Measurements from ENCODE around the gene PLPPR1.

PLPPR1 gene

GRCh38 chr9:101047848-101048397, 19.4 kb downstream of the PLPPR1 start:
- no peak for DNase-seq (ENCODE audit: low read depth in 2 of 2)

- no peak for DNase-seq (ENCODE audit: low read depth in 2 of 2)
Measured at GRCh38 chr9:101050650-101051049, 22.1 kb downstream of the PLPPR1 start.

GRCh38 chr9:101054657-101055056, 26.1 kb downstream of the PLPPR1 start:
- DNase-seq (ENCODE audit: low read depth in 2 of 2): no peak

DNA sequence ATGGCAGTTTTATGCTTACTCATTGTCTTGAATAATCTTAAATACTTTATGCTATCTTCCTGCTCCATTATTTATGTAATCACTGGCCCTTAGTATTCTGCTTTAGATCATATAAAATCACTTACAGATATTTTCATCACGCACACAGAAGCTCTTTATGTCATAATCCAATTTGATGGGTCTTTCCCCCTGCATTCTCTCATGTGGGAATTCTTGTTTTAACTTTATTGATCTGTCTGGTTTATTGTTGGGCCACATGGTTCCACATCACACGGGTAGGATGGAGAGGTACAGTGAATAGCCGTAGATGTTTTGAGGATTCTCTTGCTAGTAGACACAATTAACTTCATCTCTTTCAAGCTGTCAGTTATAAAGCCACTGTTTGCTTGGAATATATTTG, 27.0 kb downstream of the PLPPR1 start:
- DNase-seq (ENCODE audit: low read depth in 2 of 2): no peak

GRCh38 chr9:101062686-101063085, 34.2 kb downstream of the PLPPR1 start:
- DNase-seq (ENCODE audit: low read depth in 2 of 2): no peak

DNA sequence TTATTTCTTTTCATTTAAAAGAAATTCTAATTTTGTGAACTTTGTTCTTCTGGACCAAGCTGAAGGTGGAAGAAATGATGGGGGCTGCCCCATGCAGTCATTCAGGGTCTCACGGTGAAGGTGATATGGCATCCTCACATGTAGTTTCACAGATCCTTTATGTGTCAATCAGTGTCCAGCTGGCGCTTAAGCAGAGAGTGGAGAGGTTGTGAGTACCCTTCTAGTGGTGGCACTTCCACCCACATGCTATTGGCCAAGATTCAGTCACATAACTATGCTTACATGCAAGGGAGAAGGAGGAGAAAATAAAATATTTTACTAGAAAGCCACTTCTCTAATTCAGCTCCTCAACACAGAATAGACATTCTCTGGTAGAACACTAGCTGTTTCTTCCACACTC, 34.7 kb downstream of the PLPPR1 start:
- DNase-seq (ENCODE audit: low read depth in 2 of 2): no peak

GRCh38 chr9:101064206-101064605, 35.7 kb downstream of the PLPPR1 start:
- no peak for DNase-seq (ENCODE audit: low read depth in 2 of 2)

GRCh38 chr9:101065930-101066329, 37.4 kb downstream of the PLPPR1 start:
- no peak for DNase-seq (ENCODE audit: low read depth in 2 of 2)

DNA sequence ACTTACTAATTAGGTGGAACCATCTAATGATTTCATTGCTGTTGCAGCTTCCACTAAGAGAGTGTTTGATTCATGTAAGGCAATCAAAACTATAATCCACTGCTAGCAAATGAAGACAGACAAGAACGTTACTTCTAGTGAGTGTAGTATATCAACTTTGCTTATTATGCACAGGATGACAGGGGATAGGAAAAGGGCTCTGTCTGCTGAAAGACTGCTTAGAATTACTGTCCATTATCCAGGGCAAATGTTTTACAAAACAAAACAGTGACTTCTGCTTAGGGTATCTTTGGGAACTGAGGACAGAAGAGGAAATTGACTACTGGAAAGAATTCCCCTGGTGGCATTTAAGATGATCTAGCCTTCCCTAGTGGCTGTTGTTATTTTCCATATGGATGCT, 40.2 kb downstream of the PLPPR1 start:
- DNase-seq (ENCODE audit: low read depth in 2 of 2): no peak

DNA sequence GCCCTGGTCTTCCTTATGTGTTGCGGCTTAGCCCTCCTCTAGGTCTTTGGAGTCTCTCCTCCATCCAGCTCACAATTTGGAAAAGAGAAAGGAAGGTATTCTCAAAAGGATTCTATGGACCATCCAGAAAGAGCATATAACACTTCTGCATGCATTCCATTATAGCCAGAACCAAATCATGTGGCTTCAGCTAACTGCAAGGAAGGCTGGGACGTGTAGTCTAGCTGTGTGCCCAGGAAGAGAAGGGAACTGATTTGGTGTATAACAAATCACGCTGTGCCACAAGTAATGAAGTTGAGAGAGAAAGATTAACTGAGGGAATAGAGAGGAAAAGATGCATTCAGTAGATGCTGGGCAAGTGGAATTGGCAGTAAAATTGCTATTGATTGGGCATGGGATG, 43.7 kb downstream of the PLPPR1 start:
- no peak for DNase-seq (ENCODE audit: low read depth in 2 of 2)

DNA sequence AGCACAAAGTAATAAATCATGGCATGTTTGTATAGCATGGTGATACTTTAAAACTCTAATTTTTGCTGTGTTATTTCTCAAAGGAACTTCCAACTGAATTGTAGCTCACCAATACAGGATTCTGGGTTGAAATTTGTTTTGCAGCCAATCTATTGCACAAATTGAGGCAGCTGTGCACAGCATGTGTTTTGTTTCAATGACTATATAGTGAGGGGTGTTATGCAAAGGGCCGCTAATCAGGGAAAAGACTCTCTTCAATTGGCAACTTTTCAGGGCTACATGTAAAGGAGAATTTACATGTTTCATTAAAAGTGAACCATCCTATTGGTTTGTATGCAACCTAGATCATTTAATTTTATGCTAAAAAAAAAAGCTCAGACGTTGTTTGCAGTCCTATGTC, 44.6 kb downstream of the PLPPR1 start:
- no peak for DNase-seq (ENCODE audit: low read depth in 2 of 2)

- no peak for DNase-seq (ENCODE audit: low read depth in 2 of 2)
Measured at GRCh38 chr9:101081641-101082040, 53.1 kb downstream of the PLPPR1 start.

DNA sequence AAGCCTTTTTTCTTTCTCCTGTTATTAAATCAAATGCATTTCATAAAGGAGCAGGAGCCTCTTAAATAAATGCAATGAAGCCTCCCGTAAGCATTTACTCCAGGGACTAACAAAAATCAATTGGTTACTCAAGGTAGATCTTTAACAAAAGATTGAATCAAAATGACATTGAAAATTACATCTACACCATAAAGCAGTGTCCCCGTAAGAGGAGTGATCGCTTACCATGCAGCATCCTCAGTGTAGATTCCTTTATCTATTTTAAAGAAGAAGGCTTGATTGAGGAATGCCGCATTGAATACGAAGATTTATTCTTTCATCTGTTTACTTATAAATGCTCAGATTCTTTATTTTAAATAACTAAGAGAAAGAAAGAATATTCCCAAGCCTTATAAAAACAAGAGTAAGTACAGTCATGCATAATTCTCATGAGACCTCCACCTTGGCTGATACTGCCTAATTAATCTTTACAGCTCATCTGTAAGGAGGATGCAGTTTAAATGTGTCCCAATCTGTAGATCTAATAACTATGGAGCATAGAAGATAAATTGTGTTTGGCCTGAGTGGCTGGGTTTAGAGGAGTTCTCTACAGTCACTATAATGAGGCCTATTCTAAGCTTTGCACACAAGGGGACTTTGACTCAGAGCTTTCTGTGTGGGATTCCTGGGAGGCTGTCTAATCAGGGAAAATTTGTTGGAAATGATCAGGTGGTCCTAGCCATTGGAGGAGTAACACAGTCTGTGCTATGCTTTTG, 55.1 kb downstream of the PLPPR1 start:
- DNase-seq (ENCODE audit: low read depth in 2 of 2): no peak

- no peak for DNase-seq (ENCODE audit: low read depth in 2 of 2)
Measured at GRCh38 chr9:101087426-101087825, 58.9 kb downstream of the PLPPR1 start.

GRCh38 chr9:101092922-101093321, 64.4 kb downstream of the PLPPR1 start:
- DNase-seq (ENCODE audit: low read depth in 2 of 2): no peak

DNA sequence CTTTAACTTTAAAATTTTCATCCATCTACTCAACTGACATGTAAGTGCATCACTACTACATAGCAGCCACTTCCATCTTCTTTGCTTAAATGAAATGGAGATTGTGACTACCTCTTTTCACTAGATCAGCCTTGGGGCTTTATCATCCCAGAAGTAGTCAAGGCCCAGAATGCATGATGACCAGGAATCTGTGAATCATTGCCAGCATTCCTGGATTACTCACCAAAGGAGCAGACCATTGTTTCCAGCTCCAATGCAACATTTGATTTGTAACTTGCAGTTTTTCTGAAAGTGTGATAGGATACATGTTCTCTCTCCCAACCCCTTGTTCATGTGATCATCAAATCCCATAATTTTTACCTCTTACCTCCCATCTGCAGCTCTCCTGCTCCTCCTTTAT, 65.1 kb downstream of the PLPPR1 start:
- no peak for DNase-seq (ENCODE audit: low read depth in 2 of 2)

- no peak for DNase-seq (ENCODE audit: low read depth in 2 of 2)
Measured at GRCh38 chr9:101094686-101095085, 66.2 kb downstream of the PLPPR1 start.

- no peak for DNase-seq (ENCODE audit: low read depth in 2 of 2)
Measured at GRCh38 chr9:101097210-101097609, 68.7 kb downstream of the PLPPR1 start.

DNA sequence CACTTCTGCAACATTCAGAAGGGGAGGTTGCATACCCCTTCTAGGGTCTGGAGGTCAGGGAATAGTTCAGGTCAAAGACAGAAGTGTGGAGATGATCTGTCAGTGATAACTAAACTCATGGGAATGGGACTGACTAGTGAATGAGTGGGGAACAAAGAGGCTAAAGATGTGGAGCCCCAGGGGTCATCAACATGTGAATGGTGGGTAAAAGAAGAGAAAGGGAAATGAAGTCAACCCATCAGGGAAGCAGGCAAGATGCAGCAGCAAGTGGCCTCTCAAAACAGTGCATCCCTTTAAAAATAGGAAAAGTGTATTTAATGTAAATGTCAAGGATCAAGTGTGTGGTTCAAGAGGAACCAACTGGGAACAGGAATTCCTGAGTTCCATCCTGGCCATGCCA, 69.9 kb downstream of the PLPPR1 start:
- no peak for DNase-seq (ENCODE audit: low read depth in 2 of 2)

DNA sequence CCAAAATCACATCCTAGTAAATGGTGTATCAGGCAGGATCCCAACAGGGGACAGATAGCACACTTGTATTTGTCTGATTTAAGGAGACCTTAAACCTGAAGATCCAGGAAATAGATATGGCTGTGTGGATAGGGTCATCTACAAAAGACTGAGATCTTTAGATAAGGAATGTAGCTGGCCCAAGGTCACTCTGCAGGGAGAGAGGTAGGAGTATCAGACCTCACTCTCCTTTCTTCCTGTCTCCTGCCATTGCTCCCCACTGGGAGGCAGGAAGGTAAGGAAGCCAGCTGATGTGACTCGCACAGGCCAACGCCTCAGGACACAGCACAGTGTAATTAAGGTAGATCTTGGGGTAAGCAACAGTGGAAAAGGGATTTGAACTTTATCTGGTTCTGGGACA, 85.8 kb downstream of the PLPPR1 start:
- DNase-seq (ENCODE audit: low read depth in 2 of 2): no peak

GRCh38 chr9:101115102-101115501, 86.6 kb downstream of the PLPPR1 start:
- DNase-seq (ENCODE audit: low read depth in 2 of 2): no peak

DNA sequence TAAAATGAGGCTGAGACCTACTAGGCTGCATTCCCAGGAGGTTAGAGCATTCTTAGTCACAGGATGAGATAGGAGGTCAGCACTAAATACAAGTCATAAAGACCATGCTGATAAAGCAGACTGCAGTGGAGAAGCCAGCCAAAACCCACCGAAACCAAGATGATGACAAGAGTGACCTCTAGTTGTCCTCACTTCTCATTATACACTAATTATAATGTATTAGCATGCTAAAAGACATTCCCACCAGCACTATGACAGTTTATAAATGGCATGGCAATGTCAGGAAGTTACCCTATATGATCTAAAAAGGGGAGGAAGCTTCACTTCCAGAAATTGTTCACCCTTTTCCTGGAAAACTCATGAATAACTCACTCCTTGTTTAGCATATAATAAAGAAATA, 88.6 kb downstream of the PLPPR1 start:
- DNase-seq (ENCODE audit: low read depth in 2 of 2): no peak

DNA sequence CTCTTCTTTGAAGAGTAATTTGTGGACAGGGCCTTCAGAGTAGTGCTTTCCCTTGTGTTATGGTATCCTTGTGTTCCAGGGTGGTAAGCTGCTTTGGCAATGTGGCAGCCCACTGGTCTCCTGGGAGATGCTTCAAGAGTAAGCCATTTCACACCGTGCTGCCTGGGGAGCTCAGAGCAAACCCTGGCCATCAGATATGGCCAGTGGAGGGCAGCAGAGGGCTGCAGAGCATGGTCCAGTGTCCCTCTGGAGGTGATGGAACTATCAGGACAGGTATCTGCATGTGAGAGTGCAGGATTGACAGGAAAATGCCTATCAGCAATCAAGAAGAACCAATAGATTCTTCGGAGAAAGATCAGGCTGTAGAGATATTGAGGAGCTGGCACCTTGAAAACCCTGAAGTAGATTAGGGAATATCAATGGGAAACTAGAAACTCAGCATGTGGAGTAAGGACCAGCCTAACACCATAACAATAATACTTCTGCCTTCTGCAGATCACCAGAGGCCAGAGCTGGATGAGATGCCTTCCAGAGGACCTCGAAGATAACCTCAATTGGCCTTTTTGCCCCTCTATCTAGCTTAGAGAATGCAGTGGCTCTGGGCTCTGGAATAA, 90.8 kb downstream of the PLPPR1 start:
- DNase-seq (ENCODE audit: low read depth in 2 of 2): no peak
